Stomach (tissue), 4 donors: ENCODE measurements around the gene GLIS2.

ENCODE experiments used
- CTCF ChIP-seq, 7 experiments: fragments of 450-650 bp in 4 of 7; fragments of 200-600 bp in 3 of 7; sonication (generic) in 3 of 7; IDR thresholded peaks; one replicate each; pipeline ENCODE4 v1.5.1; 2016 to 2019; ENCODE audit warnings: antibody characterized with exemption in 7 of 7, control low read depth in 2 of 7, mild to moderate bottlenecking in 1 of 7
- EP300 ChIP-seq: sonication (generic); formaldehyde crosslinking; IDR thresholded peaks from one replicate; pipeline ENCODE4 v1.6.1; 2017; ENCODE audit warnings: antibody characterized with exemption
- POLR2A ChIP-seq, 4 donors: fragments of 450-650 bp; IDR thresholded peaks; one replicate each; pipeline ENCODE4 v1.6.1; 2016; ENCODE audit warnings: antibody characterized with exemption in 4 of 4, control low read depth in 2 of 4, mild to moderate bottlenecking in 1 of 4, moderate library complexity in 1 of 4
- POLR2AphosphoS5 ChIP-seq, 3 donors: sonication (generic); formaldehyde crosslinking; IDR thresholded peaks; one replicate each; pipeline ENCODE4 v1.6.1; 2016; ENCODE audit warnings: antibody characterized with exemption in 3 of 3

GRCh38 chr16:4365615-4366014 lies 49.7 kb downstream of the GLIS2 start:
- no peak for TF ChIP-seq CTCF (IDR thresholded peaks at IDR 0.05)
- no peak for TF ChIP-seq POLR2A (IDR thresholded peaks at IDR 0.05)
- no peak for TF ChIP-seq POLR2AphosphoS5 (IDR thresholded peaks at IDR 0.05)
- TF ChIP-seq EP300, result no peak
